C4-2B (cell line): Measurements from ENCODE around the gene MRPS18B.
"Not testable (repeated sequence)": the region's sequence is repeated elsewhere in the genome, so short reads cannot be mapped to it uniquely, and the experiment has no call there.

ENCODE experiments used
- H3K27ac ChIP-seq: fragments of 450-650 bp; 2 replicates; pipeline ENCODE4 v1.5.1; 2017
- ZFX ChIP-seq: fragments of 450-650 bp; IDR thresholded peaks from 2 replicates; pipeline ENCODE4 v1.6.1; 2017
- TF ChIP-seq, protein P1 (sequence below): fragments of 450-650 bp; conservative IDR thresholded peaks from 2 replicates; pipeline ENCODE4 v1.5.1; 2017; ENCODE audit warnings: mild to moderate bottlenecking

The MRPS18B gene

GRCh38 chr6:30655743-30656094 lies 38.1 kb downstream of the MRPS18B start:
- TF ChIP-seq ZFX, result no peak
- TF ChIP-seq, protein P1, sequence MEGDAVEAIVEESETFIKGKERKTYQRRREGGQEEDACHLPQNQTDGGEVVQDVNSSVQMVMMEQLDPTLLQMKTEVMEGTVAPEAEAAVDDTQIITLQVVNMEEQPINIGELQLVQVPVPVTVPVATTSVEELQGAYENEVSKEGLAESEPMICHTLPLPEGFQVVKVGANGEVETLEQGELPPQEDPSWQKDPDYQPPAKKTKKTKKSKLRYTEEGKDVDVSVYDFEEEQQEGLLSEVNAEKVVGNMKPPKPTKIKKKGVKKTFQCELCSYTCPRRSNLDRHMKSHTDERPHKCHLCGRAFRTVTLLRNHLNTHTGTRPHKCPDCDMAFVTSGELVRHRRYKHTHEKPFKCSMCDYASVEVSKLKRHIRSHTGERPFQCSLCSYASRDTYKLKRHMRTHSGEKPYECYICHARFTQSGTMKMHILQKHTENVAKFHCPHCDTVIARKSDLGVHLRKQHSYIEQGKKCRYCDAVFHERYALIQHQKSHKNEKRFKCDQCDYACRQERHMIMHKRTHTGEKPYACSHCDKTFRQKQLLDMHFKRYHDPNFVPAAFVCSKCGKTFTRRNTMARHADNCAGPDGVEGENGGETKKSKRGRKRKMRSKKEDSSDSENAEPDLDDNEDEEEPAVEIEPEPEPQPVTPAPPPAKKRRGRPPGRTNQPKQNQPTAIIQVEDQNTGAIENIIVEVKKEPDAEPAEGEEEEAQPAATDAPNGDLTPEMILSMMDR, result no peak
- no peak overlapping the region for H3K27ac ChIP-seq

GRCh38 chr6:30656513-30656912 lies 38.9 kb downstream of the MRPS18B start:
- TF ChIP-seq ZFX, result no peak
- TF ChIP-seq, protein P1, result no peak
- H3K27ac ChIP-seq, result no peak overlapping the region

DNA sequence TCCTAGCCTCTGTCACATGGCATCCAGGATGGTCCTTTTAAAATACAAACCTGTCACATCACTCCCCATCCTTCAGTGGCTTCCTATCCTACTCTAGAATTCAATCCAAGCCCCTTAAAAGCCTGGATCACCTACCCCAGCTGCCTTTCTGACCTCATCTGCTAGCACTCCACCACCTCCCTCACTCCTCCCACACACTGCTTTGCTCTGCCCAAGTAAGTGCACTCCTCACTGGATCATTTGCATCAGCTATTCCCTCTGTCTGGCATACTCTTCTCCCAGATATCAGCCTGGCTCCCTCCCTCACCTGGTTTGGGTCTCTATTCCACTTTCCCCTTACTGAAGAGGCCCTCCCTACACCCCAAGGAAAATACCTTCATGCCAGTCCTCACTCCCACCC lies 39.8 kb downstream of the MRPS18B start:
- TF ChIP-seq ZFX, result no peak
- TF ChIP-seq, protein P1, result no peak
- no peak overlapping the region for H3K27ac ChIP-seq

- not testable (repeated sequence) for H3K27ac ChIP-seq
These were observed 40.3 kb downstream of the MRPS18B start for GRCh38 chr6:30657922-30658321.

DNA sequence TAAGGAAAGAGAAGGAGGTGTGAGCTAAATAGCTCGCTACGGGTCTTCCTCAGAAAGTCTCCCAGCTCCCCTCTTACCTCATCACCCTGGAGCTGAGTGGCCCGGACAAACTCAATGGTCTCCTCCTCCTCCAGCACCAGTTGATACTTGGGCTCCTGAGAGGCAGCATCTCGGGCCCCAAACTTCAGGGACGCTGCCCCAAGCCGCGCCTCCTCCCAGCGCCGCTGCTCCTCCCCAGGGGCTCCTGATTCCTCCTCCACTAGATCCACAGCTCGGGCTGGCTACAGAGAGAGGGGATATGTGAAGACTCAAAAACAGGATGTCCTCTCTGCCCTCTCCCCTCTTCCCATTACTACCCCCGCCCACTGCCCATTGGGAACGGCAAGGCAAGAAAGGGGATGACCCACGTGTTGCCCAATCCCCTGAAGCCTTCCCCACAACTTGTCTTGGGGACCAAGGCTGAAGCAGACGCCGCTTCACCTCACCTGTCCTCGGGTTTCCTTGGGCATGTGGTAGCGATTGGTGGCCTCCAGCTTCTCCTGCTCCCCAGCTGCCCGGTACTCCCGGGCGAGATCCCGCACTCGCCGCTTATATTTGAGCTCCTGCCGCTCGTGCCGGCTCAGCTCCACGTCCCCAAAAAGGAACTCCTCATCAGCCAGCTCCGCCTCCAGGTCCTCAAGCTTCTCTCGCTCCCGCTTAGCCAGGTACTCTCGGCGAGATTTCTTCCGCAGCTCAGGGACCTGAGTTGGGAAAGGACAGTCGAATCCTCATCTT lies 47.5 kb downstream of the MRPS18B start:
- H3K27ac ChIP-seq, result no peak overlapping the region
- TF ChIP-seq, protein P1, result no peak
- no peak for TF ChIP-seq ZFX

DNA sequence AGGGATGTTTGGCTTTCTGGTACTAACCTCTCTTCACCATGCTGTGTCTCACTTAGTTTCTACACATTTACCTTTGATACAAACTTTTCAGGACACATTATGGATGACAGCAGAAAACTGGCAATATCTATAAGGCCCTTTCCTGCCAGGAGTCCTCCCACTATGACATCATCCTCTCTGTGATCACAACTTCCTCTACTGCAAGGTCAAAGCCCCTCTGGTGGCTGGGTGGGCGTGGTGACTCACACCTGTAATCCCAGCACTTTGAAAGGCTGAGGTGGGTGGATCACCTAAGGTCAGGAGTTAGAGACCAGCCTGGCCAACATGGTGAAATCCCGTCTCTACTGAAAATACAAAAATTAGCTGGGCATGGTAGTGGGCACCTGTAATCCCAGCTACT lies 48.7 kb downstream of the MRPS18B start:
- H3K27ac ChIP-seq, result not testable (repeated sequence)

- no peak overlapping the region for H3K27ac ChIP-seq
- TF ChIP-seq, protein P1, result no peak
- no peak for TF ChIP-seq ZFX
These were observed 53.3 kb downstream of the MRPS18B start for GRCh38 chr6:30670760-30671527.

GRCh38 chr6:30672445-30673253 lies 55.0 kb downstream of the MRPS18B start, which contains the start of gene DHX16:
Gene DHX16 (minus strand): TSS chr6:30673006. CDS start chr6:30672841, 165 bp downstream.
- H3K27ac ChIP-seq, result peak within 1 kb of the TSS; percentile 70
- TF ChIP-seq ZFX, result no peak
- TF ChIP-seq, protein P1, result peak; percentile 95
